ENCODE results near the gene GLCCI1.

GLCCI1 gene

DNA sequence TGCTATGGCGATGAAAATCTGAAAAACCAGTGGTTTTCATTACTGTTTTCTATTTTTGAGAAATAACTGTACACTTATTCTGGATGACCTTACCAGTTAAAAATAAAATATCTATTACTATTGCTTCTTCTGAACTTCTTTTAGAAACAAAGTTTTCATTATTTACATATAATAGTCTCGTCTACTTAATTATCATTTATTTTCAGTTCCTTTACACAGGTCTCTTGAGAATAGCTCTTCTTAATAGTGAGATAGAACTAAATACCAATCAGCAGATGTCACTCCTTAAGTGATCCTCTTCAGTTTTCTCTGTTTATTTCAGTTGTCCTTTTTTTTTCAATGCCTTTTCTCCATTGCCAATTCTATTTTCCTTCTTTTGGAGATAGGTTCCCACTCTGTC is 4.3 kb upstream of the GLCCI1 start:
- DNase-seq (ENCODE audit: low spot score), result no peak

DNA sequence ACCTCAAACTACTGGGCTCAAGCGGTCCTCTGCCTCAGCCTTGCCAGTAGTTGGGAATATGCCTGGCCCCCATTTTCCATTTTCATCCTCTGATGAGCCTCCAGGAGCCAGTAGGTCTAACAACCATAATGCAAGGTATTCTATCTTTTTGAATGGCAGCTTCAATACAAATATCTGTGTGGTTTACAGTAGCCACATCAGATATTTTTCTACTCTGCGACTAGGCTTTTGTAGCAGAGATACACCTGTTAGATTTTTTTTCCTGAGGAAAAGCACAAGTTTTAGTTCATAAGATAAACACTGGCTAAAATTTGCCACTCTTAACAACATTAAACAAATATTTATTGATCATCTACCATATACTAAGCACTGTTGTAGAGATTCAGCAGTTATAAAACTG is 3.9 kb upstream of the GLCCI1 start:
- no peak for DNase-seq (ENCODE audit: low spot score)

DNA sequence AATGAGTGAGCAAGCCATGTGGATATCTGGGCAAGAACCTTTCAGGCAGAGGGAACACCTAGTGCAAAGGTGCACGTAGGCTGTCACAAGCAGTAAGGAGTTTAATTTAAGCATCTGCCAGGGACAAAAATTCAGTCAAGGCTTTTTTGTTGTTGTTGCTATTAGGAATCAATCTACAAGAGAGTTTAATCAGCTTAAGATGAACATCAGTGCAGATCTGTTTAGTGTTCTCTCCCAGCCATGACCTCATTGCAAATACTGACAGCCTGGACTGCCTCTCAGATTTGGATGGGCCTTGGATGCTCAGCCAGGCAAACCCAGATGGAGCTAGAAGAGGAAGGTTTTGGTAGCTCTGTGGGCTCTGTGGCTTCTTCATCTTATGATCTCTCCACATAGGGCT is 3.3 kb upstream of the GLCCI1 start:
- peak; percentile 60 for DNase-seq (ENCODE audit: low spot score)

DNA sequence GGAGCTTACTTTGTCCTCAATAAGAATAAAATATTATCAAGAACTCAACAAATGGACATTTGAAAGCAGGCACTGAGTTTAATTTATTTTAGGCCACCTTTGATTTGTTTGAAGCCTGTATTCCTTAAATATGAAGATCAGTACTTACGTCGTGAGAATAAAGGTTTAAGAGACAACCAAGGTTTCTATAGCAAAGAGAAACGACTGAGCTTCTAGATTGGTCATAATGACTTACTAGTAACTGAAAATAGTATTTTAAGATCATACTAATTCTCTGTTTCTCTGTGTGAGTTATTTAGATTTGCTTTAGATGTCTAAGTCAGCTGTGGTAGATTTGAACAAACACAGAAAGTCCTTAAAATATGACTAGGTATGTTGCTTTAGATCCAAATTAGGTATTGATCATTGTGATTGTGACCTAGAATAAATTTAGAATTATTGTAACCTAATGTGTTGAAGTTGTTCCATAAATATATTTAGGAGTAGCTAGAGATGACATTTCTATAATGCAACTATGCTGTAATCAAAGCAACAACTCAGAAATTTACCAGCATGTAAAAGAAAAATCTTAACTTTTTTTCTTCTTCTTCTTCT is 2.4 kb upstream of the GLCCI1 start:
- no peak for DNase-seq (ENCODE audit: low spot score)

DNA sequence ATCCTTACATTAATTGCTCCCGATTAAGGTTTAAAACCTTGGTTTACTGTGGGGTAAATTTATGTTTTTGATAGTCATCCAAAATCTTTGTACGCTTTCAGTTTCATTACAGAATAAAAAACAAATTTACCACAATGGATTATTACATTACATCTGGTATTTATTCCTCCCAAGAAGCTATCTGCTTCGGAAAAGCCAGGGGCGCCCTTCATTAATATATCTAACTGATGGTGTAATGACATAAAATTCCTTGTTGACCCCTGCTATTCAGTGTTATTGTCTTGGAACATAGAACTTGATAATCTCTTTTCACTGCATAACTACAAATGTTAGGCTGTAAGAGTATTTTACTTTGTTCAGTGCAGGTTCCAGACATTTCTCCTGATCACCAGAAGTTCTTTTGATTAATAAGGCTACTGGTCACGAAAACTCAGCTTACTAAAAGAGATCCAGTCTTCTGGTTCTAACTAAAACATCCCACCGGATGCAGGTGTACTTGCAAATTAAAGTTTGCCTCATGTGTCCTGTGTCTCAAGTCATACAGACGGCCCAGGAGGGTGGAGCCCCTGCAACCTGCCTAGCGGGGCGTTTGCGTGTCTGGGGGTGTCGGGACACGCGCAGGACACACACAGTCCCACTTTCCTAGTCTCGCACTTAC is 581 bp upstream of the GLCCI1 start:
- DNase-seq (ENCODE audit: low spot score), result no peak

DNA sequence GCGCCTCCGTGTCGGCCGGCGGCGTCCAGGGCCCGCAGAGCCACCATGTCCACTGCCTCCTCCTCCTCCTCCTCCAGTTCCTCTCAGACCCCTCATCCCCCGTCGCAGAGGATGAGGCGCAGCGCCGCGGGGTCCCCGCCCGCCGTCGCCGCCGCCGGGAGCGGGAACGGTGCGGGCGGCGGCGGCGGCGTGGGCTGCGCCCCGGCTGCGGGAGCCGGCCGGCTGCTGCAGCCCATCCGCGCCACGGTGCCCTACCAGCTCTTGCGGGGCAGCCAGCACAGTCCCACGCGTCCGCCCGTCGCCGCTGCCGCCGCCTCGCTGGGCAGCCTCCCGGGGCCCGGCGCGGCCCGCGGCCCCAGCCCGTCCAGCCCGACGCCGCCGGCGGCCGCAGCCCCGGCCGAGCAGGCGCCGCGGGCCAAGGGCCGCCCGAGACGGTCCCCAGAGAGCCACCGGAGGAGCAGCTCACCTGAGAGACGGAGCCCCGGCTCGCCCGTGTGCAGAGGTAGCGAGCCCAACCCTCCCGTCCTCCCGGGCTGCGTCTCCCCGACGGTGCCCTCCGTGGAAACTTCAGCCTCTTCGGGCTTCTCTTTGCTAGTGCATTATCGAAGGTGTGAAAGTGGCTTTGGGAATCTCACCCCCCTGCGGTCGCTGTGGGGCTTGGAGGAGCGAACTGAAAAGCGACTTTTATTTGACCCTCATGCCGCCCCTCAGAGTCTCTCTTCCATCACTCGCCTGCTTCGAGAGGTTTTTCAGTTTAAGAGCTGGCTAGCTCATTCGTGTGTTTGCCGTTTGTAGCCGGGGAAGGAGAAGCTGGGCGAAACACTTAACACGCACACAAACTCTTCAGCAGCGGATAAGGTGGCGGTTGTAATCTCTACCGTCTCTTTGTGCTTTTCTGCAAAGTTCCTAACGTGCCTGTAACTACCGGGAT is 975 bp downstream of the GLCCI1 start:
- DNase-seq (ENCODE audit: low spot score), result peak; percentile 60

DNA sequence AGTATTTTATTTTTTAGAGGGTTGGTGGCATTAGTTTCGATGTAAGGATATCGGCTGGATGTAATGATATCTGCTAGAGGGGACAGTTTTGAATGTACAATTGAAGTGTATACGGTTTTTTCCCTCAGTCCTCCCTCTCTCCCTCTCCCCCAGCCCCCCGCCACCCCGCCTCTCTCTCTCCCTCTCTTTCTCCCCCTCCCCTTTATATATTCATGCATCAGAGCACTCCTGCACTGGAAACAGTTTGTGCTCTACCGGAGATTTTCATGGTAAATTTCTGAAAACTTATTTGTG is 1.6 kb downstream of the GLCCI1 start:
- peak; percentile 38 for DNase-seq (ENCODE audit: low spot score)

DNA sequence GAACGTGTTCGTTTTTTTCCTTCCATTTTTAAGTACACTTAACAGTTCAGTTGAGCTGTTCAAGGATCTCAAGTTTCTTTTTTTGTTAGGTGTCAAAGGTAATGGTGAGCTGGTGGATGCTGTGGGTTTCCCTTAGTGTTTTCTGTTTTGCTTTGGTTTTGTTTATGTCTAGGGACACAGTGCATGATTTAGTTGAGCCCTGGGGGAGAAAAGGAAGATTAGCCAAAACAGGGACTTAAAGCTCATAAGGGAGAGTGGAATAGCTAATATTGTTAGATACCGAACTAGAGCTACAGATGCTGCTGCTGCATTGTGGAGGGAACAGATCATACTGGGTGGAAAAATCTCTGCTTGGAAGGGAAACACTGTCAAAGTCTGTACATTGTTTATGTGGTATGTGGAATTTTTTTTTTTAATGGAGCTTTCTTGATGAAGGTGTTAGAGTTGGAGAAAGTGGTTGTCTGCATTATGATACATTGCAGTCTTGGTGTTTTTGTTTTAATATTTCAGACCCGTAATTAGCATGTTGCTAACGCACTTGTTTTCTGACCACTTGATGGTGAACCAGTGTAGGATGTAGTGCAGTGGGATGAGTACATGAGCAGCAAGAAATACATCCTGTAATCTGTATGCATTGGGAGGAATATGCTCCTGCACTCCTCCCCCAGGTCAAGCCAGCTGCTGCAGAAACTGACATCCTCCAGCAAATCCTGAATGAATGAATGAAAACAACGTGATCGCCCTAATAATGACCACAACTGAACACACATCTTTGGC is 2.1 kb downstream of the GLCCI1 start:
- peak; percentile 32 for DNase-seq (ENCODE audit: low spot score)

DNA sequence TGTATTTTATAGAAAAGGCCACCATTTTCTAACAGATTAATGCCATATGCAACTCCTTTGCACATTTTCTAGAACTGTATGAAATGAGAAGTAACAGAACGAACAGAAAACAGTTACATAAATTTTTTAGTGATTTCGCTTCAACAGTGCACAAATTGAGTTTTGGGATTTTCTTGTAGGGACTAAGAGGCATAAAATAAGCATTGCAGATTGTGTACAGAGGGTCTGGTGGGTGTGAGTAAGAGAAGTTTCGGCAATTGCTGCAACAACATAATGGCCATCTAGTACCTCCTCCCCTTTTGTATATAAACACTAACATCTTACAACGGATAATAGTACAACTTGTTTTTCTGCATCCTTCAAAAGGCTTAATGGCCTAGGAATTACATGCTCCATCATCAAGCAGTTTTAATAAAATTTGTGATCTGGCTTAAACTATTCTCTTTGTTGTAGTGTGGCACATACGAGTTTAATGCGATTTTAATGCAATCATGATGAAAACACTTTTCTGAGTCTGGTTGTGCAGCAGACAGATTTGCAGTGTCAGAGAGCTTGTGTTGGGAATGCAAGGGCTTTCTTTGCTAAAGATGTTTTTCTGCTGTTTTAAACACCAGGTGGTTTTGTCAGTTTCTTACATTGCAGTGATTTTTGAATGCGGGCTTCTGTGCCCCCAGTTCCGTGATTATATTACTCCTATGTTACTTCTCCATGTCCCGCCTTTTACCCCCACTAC is 2.9 kb downstream of the GLCCI1 start:
- no peak for DNase-seq (ENCODE audit: low spot score)

DNA sequence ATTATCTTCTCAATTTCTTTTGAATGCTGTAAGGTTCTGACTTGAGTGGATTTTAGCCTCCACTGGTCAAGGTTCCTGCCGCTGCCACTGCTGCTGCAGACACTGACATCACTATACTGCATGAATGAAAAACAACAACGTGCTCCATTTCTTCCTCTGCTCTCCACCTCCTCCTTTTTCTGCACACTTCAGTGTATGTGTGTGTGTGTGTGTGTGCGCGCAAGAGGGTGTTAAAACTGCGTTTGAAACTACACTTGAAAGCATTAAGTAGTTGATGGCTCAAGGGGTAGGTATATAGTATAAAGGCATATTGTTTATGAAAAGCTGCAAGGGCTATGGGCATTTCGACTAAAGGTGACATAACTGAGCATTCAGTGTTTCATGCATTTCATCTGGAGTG is 3.5 kb downstream of the GLCCI1 start:
- DNase-seq (ENCODE audit: low spot score), result no peak

DNA sequence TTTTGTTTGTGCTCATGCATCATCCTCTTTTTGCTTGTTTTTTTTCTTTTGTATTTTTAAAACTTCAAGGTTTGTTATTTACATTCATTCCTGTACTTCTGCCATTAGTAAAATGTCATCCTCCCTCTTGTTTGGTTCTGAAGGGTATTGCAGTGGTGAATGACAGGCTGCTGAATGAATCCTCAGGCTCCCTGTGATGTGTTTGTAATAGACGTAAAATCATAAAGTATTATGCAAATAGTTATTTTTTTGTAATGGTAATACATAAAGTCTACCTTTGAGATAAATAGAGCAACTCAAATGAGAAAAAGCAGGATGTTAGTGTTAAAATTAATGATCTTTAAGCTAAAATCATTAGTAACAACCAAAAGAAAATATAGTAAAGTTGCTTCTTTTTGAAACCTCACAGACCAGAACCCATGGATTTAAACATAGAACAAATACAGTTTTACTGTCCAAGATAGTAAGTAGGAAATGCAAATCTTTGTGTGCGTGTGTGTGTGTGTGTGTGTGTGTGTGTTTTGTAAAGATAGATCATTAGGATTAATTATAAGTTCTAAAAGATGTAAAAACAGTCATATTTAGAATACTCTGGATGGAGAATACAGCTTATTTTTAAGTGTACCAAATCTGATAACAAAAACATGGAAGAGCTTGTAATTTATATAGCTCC is 4.5 kb downstream of the GLCCI1 start:
- no peak for DNase-seq (ENCODE audit: low spot score)

DNA sequence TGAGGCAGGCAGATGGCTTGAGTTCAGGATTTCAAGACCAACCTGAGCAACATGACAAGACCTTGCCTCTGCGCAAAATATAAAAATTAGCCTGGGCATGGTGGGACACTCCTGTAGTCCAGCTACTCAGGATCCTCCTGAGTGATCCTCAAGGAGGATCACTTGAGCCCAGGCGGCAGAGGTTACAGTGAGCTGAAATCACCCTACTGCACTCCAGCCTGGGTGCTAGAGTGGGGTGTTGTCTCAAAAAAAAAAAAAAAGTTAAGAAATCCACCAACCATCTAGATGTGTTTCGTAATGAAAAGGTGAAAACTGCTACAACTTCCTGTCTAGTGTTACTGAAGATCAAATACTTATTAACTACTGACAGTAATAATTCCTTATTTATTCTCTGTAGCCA is 8.1 kb downstream of the GLCCI1 start:
- no peak for DNase-seq (ENCODE audit: low spot score)

DNA sequence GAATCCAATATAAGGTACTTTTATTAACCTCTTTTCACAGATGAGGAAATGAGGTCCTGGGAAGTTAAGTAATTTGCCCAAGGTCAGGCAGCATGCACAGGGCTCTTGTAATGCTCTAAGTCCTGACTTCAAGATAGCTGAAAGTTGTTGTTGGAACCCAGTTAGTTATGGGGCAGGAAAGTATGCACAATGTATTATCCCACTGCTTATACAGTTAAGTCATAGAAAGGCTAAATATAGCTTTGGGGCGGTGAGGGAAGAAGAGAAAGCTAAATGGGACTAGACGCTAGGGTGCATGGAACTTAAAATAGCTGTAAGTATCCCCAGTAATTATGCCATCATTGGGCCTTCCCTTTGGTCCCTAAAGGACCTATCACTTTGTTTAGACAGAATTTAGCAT is 9.2 kb downstream of the GLCCI1 start:
- DNase-seq (ENCODE audit: low spot score), result no peak

DNA sequence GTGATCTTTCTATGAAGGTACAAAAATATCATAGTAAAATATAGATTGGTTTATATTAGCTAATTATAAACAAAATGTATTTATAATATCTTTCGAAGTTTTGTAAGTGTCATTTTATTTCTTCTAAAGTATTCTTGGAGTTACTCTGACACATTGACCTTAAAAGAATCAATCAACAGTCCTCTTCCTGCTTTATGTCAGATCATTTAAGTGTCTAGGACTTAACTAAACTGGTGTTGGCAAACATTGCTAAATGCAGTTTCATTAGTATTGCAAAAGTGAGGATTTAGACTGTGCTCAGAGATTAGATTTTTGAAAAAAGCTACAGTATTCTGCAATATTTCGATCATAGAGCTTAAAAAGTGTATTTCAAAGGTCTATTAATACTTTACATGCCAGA is 10.3 kb downstream of the GLCCI1 start:
- no peak for DNase-seq (ENCODE audit: low spot score)

DNA sequence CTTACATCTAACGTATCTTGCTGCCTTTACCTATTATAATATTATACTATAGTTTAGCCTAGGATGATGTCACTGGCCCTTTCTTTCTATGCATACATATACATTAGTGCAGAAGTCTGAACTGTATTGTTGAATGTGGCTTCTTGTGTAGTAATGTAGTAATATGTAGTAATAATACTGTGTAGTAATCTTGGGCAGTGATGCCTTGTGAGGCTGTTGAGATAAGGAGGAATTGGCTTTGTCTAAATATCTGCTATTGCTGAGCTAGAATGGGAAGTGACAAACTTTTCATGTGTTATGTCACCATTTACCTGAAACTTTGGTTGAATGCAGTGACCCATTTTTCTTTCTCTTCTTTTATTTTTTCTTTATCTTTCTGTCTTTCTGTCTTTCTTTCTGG is 11.0 kb downstream of the GLCCI1 start:
- DNase-seq (ENCODE audit: low spot score), result no peak

DNA sequence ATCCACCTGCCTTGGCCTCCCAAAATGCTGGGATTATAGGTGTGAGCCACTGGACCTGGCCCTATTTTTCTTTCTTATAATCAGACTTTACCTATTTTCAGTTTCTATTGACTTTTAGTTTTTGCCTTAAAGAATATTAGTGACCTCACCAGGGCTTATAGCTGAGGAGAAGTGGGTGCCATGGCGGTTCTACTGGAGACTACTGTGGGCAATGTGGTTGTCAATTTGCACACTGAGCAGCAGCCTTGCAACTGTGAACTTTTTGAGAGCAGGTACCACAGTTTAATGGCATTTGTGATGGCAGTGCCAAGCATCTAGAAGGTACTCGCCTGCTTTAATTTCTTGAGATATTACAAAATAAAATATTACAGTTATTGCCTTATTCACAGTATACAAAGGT is 11.5 kb downstream of the GLCCI1 start:
- DNase-seq (ENCODE audit: low spot score), result no peak

DNA sequence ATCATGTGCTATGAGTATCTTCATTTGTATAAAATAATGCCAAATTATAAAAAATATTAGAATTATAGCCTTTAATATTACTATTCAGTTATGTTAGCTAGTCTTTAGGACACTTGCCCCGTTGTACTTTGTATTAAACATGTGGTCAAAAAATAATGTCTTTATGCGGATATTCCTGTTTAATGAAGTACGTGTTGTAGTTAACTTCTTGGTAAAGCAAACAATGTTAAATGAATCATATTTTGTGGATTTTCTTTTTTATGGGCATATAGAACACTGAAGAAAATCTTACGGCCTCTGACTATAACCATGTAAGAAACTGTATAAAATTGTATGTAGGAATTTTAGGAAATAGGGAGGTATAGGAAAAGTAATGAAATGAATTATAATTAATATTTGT is 14.3 kb downstream of the GLCCI1 start:
- no peak for DNase-seq (ENCODE audit: low spot score)

DNA sequence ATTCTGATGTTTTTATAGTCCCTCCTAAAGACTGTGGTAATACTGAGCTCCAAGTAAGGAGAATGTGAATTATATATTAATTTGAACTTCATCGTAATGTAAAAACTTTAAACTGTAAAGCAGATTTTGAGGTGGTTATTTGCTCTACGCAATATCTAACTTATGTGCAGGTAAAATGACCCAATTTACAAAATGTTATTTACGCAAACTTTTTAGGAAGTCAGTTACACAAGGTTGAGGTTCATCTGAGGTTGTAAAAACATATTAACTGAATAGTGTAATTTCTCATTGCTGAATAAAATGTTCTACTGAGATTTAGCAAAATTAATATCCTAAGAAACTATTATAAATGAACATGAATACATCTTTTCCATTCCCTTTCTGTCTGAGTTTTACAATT is 15.8 kb downstream of the GLCCI1 start:
- no peak for DNase-seq (ENCODE audit: low spot score)

DNA sequence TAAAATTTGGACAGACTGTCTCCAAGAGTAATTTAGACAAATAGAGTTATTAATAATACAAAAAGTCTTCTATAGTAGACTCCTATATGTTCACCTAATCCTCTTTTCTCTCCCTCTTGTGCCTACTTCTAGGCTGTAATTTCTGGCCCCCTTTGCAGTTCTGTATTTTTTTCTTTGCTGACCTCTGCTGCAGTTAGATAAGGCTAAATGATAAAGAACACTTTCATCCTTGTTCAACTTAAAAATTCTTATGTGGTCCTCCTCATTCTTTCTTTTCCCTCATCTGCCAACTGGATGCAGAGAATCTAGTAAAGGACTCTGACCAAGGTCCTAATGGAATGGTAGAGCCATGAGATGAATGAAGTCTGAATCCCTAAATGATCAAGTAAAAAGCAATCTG is 20.1 kb downstream of the GLCCI1 start:
- no peak for DNase-seq (ENCODE audit: low spot score)

DNA sequence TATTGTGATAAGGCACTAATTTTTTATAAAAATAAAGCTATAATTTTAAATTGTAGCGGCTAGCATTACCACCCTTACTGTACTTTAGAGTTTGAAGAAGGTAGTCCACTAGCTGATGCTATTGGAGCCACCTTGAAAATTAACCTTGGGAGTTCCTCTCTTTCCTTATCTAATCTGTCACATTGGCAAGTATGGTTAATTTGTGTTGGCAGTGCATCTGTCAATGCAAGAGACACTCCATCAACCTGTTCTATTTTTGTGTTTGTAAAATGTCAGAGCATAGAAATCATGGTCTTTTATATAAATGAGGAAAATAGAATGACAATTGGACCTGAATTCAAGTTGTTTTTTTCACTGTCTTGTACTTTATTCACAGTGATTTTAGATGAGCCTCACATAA is 20.5 kb downstream of the GLCCI1 start:
- no peak for DNase-seq (ENCODE audit: low spot score)

All from D341Med (cell line).